ENCODE measurements around the gene MAP2K5. TPM values are rescaled to one million over a fixed set of nuclear protein-coding genes. Genes with fewer than 3 reads are reported as not detected.
A peak's percentile ranks its signal among the peaks of the same experiment; 100 is the strongest.

The MAP2K5 gene
- total and polyA plus RNA-seq, 7 donors: 9.8 to 24.0 (median 16.5) TPM

GRCh38 chr15:67807836-67808235 is 265.3 kb downstream of the MAP2K5 start:
- Histone ChIP-seq H3K36me3 (ENCODE audit: insufficient read depth in 1 of 2, low read depth in 1 of 2) (peaks cover 0 to 7% of the 10 kb centered on the region in 2 donors), H3K4me3 (no peak overlapping the region), H3K27me3 (ENCODE audit: insufficient read depth in 3 of 3, low read length in 2 of 3) (no peaks in the 10 kb centered on the region), H3K9me3 (no peaks in the 10 kb centered on the region), H3K27ac (no peak overlapping the region), H3K4me1 (no peaks in the 10 kb centered on the region)
- intact Hi-C loops (cut with DNase I): no loop called here
- no peak for DNase-seq
- TF ChIP-seq, protein P1, sequence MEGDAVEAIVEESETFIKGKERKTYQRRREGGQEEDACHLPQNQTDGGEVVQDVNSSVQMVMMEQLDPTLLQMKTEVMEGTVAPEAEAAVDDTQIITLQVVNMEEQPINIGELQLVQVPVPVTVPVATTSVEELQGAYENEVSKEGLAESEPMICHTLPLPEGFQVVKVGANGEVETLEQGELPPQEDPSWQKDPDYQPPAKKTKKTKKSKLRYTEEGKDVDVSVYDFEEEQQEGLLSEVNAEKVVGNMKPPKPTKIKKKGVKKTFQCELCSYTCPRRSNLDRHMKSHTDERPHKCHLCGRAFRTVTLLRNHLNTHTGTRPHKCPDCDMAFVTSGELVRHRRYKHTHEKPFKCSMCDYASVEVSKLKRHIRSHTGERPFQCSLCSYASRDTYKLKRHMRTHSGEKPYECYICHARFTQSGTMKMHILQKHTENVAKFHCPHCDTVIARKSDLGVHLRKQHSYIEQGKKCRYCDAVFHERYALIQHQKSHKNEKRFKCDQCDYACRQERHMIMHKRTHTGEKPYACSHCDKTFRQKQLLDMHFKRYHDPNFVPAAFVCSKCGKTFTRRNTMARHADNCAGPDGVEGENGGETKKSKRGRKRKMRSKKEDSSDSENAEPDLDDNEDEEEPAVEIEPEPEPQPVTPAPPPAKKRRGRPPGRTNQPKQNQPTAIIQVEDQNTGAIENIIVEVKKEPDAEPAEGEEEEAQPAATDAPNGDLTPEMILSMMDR (IDR thresholded peaks at IDR 0.05): no peak
- no peak for ATAC-seq
- 94 to 98% (median 97%) methylated on average over 7 of the region's 7 CpGs for WGBS, 3 donors

DNA sequence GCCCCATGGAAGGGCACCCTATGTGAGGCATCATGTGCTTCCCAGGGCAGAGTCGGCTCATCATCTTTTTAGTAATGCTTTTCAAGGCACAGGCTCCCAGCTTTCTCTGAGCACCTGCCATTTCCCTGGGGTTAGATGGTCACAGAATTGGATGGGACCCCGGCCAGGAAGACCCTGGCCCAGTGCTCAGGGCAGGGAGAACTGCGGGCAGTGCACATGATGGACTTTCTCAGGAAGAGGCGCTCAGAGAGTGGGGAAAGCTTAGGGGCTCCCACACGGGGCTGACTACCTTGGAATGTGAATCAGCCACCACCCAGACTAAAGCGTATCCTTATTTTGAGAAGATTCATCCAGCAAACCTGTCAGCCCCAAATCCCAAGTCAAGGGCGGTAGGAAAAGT is 266.3 kb downstream of the MAP2K5 start:
- Histone ChIP-seq H3K27me3 (ENCODE audit: insufficient read depth in 3 of 3, low read length in 2 of 3) (no peaks in the 10 kb centered on the region), H3K9me3 (no peaks in the 10 kb centered on the region), H3K4me1 (no peaks in the 10 kb centered on the region), H3K27ac (no peak overlapping the region), H3K36me3 (ENCODE audit: insufficient read depth in 1 of 2, low read depth in 1 of 2) (peaks cover 0 to 7% of the 10 kb centered on the region in 2 donors), H3K4me3 (no peak overlapping the region)
- no peak for ATAC-seq
- TF ChIP-seq, protein P1 (IDR thresholded peaks at IDR 0.05): no peak
- DNase-seq: no peak
- 88 to 95% (median 91%) methylated on average over 7 of the region's 7 CpGs for WGBS, 3 donors
- intact Hi-C loops (cut with DNase I): no loop called here

- Histone ChIP-seq H3K36me3 (ENCODE audit: insufficient read depth in 1 of 2, low read depth in 1 of 2) (peaks cover 0 to 7% of the 10 kb centered on the region in 2 donors), H3K27ac (no peak overlapping the region), H3K9me3 (no peaks in the 10 kb centered on the region), H3K4me1 (no peaks in the 10 kb centered on the region), H3K27me3 (ENCODE audit: insufficient read depth in 3 of 3, low read length in 2 of 3) (no peaks in the 10 kb centered on the region), H3K4me3 (no peak overlapping the region)
- WGBS, 3 donors: 87 to 90% (median 90%) methylated on average over 5 of the region's 5 CpGs
- TF ChIP-seq, protein P1 (IDR thresholded peaks at IDR 0.05): no peak
- intact Hi-C loops (cut with DNase I): no loop called here
- DNase-seq (no peak), ATAC-seq (no peak)
Measured at GRCh38 chr15:67809441-67809840, 266.9 kb downstream of the MAP2K5 start.

- no peaks in the 10 kb centered on the region for H3K9me3 ChIP-seq
- DNase-seq (no peak), ATAC-seq (no peak)
- 79 to 86% (median 80%) methylated on average over 6 of the region's 6 CpGs for WGBS, 3 donors
- TF ChIP-seq, protein P1 (IDR thresholded peaks at IDR 0.05): no peak
- H3K27me3 ChIP-seq (ENCODE audit: insufficient read depth in 3 of 3, low read length in 2 of 3): no peaks in the 10 kb centered on the region
- no peak overlapping the region for H3K4me3 ChIP-seq
- H3K4me1 ChIP-seq: no peaks in the 10 kb centered on the region
- H3K36me3 ChIP-seq (ENCODE audit: insufficient read depth in 1 of 2, low read depth in 1 of 2): peaks cover 0 to 7% of the 10 kb centered on the region in 2 donors
- H3K27ac ChIP-seq: no peak overlapping the region
- intact Hi-C loops (cut with DNase I): no loop called here
Measured at GRCh38 chr15:67809866-67810265, 267.4 kb downstream of the MAP2K5 start.

GRCh38 chr15:67812241-67812644 is 269.7 kb downstream of the MAP2K5 start:
- no peaks in the 10 kb centered on the region for H3K4me1 ChIP-seq
- no peak overlapping the region for H3K27ac ChIP-seq
- WGBS, 3 donors: 42 to 56% (median 47%) methylated on average over 11 of the region's 11 CpGs
- H3K4me3 ChIP-seq: no peak overlapping the region
- DNase-seq (peak in 1 of 2 donors; percentile 34), ATAC-seq (no peak)
- TF ChIP-seq, protein P1 (IDR thresholded peaks at IDR 0.05): no peak
- intact Hi-C loops (cut with DNase I): no loop called here
- peaks cover 9% of the 10 kb centered on the region for H3K9me3 ChIP-seq
- peaks cover 0 to 1% of the 10 kb centered on the region in 2 donors for H3K36me3 ChIP-seq (ENCODE audit: insufficient read depth in 1 of 2, low read depth in 1 of 2)
- peaks cover 0 to 12% (median 4%) of the 10 kb centered on the region in 3 donors for H3K27me3 ChIP-seq (ENCODE audit: insufficient read depth in 3 of 3, low read length in 2 of 3)

Measured in psoas muscle (tissue), 8 donors.